Peyer's patch (tissue), 4 donors: ENCODE data around the gene PRSS36.

Experiments used
- CTCF ChIP-seq, 6 experiments: fragments of 450-650 bp in 4 of 6; fragments of 200-600 bp in 2 of 6; sonication (generic) in 1 of 6; IDR thresholded peaks; one replicate each; pipeline ENCODE4 v1.5.1; 2017 to 2019; ENCODE audit warnings: antibody characterized with exemption in 6 of 6, mild to moderate bottlenecking in 3 of 6, moderate library complexity in 1 of 6
- POLR2A ChIP-seq, 2 donors: fragments of 450-650 bp; IDR thresholded peaks; one replicate each; pipeline ENCODE4 v1.5.1; 2017; ENCODE audit warnings: antibody characterized with exemption in 2 of 2, mild to moderate bottlenecking in 2 of 2, moderate library complexity in 2 of 2

GRCh38 chr16:31093132-31093703, 56.6 kb downstream of the PRSS36 start:
- TF ChIP-seq CTCF (IDR thresholded peaks at IDR 0.05) (no peak), POLR2A (IDR thresholded peaks at IDR 0.05) (peak in 1 of 2 donors; percentile 52)
